ENCODE measurements around the gene PNMA8A. TPM values are rescaled to one million over a fixed set of nuclear protein-coding genes. Genes with fewer than 3 reads are reported as not detected.

Gene PNMA8A
- total and polyA plus RNA-seq, 2 of the 13 experiments (the other 11 are each of a cell fraction or from before 2014, with no cell fraction given): 0.13 to 0.51 TPM

DNA sequence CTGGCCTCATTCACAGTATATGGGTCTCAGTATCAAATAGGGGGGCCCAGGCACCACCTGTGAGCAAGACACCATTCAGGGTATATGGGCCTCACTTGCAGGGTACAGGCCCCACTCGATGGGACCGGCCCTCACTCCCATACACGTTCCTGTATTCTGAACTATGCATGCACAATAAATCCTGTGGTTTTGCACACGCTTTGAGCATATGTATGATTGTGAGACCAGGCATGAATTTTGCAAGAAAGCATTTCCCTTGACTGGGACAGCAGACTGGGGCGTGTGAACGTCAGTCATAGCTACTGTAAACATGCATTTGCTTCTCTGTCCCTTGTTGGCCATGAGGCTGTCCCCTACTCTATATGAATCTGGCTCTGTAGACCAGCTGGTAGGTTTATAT lies 24.9 kb upstream of the PNMA8A start:
- no peaks in the 10 kb centered on the region for H3K79me2 ChIP-seq (ENCODE audit: insufficient read depth, low read length)
- H3K27me3 ChIP-seq (ENCODE audit: control insufficient read depth in 1 of 2, insufficient read depth in 2 of 2, low read length in 2 of 2): peaks cover 3 to 21% of the 10 kb centered on the region in 2 experiments; a peak in 4 of 5 replicates
- POLR2A ChIA-PET: no interaction called here
- no peaks in the 10 kb centered on the region for H4K20me1 ChIP-seq (ENCODE audit: insufficient read depth, low read length)
- CTCF ChIA-PET (ENCODE audit: low intra/inter-chr PET ratio, low total read pairs): no interaction called here
- TF ChIP-seq, protein P1, sequence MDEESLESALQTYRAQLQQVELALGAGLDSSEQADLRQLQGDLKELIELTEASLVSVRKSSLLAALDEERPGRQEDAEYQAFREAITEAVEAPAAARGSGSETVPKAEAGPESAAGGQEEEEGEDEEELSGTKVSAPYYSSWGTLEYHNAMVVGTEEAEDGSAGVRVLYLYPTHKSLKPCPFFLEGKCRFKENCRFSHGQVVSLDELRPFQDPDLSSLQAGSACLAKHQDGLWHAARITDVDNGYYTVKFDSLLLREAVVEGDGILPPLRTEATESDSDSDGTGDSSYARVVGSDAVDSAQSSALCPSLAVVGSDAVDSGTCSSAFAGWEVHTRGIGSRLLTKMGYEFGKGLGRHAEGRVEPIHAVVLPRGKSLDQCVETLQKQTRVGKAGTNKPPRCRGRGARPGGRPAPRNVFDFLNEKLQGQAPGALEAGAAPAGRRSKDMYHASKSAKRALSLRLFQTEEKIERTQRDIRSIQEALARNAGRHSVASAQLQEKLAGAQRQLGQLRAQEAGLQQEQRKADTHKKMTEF (CRISPR knock-in tag; IDR thresholded peaks at IDR 0.05): no peak
- TF ChIP-seq POLR2AphosphoS5 (IDR thresholded peaks at IDR 0.05; ENCODE audit: low read depth, low read length) (no peak), MIER2 (CRISPR knock-in tag; IDR thresholded peaks at IDR 0.05) (no peak)
- in situ Hi-C loops (cut with HindIII; ENCODE audit: extremely low pct_ligation_motif_present, low pct_unique_long_range_greater_than_20kb) (no loop called here), intact Hi-C loops (cut with micrococcal nuclease; ENCODE audit: unreplicated experiment) (no loop called here)
- H3K4me1 ChIP-seq (ENCODE audit: insufficient read depth, low read length): peaks cover 15% of the 10 kb centered on the region
- 5% methylated on average over 6 of the region's 6 CpGs for WGBS (ENCODE audit: low lambda C conversion rate)
- H3K4me3 ChIP-seq (replicated peaks in 1 of 3; ENCODE audit: insufficient read depth in 1 of 3, low read depth in 2 of 3, low read length in 3 of 3): no peak overlapping the region
- BruUV-seq (replicated peaks): no TSS peak
- ATAC-seq (no peak), DNase-seq (ENCODE audit: low spot score) (no peak), FAIRE-seq (no peak)
- H3K36me3 ChIP-seq (replicated peaks in 1 of 2; ENCODE audit: control insufficient read depth in 1 of 2, insufficient read depth in 2 of 2, low read length in 2 of 2): no peaks in the 10 kb centered on the region
- H3K4me2 ChIP-seq (ENCODE audit: low read depth, low read length): no peak overlapping the region
- H3K27ac ChIP-seq (ENCODE audit: extremely low read length, insufficient read depth, low read length): no peak overlapping the region
- no peak overlapping the region for H3K9ac ChIP-seq (ENCODE audit: insufficient read depth, low read depth, low read length)
- no peaks in the 10 kb centered on the region for H3K9me3 ChIP-seq (ENCODE audit: low read length)
- no peak overlapping the region for H2AFZ ChIP-seq (ENCODE audit: low read length)

DNA sequence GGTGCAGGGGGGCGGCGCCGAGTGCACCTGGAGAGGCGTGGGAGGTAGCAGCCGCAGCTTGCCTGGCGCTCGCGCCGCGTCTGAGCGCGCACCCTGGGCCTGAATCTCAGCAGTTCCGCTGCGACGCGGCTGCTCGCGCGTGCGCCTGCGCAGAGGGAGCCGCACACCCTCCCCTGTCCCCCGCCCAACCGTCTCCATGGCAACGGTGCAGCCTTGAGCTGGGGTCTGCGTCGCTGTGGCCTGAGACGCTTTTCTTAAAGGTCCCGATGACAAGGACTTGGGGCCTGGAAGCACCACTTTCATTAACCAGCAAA lies 24.4 kb upstream of the PNMA8A start, which contains the start of gene PNMA8B:
Gene PNMA8B (minus strand): TSS at position 82 of the 314 bp plus-strand sequence. CDS start 402 bp downstream, outside the sequence.
- in situ Hi-C loops (cut with HindIII; ENCODE audit: extremely low pct_ligation_motif_present, low pct_unique_long_range_greater_than_20kb) (no loop called here), intact Hi-C loops (cut with micrococcal nuclease; ENCODE audit: unreplicated experiment) (no loop called here)
- 89% methylated on average over 14 of the region's 29 CpGs for WGBS (ENCODE audit: low lambda C conversion rate)
- H3K36me3 ChIP-seq (replicated peaks in 1 of 2; ENCODE audit: control insufficient read depth in 1 of 2, insufficient read depth in 2 of 2, low read length in 2 of 2): no peaks in the 10 kb centered on the region
- H3K4me1 ChIP-seq (ENCODE audit: insufficient read depth, low read length): peaks cover 11% of the 10 kb centered on the region
- no peak within 1 kb of the TSS for H2AFZ ChIP-seq (ENCODE audit: low read length)
- H3K27ac ChIP-seq (ENCODE audit: extremely low read length, insufficient read depth, low read length): no peak within 1 kb of the TSS
- CTCF ChIA-PET (ENCODE audit: low intra/inter-chr PET ratio, low total read pairs): no interaction called here
- POLR2A ChIA-PET: no interaction called here
- ATAC-seq: no peak
- H3K79me2 ChIP-seq (ENCODE audit: insufficient read depth, low read length): no peaks in the 10 kb centered on the region
- H3K4me3 ChIP-seq (replicated peaks in 1 of 3; ENCODE audit: insufficient read depth in 1 of 3, low read depth in 2 of 3, low read length in 3 of 3): no peak within 1 kb of the TSS
- H3K9me3 ChIP-seq (ENCODE audit: low read length): no peaks in the 10 kb centered on the region
- peaks cover 5 to 23% of the 10 kb centered on the region in 2 experiments; a peak in 4 of 5 replicates for H3K27me3 ChIP-seq (ENCODE audit: control insufficient read depth in 1 of 2, insufficient read depth in 2 of 2, low read length in 2 of 2)
- H3K9ac ChIP-seq (ENCODE audit: insufficient read depth, low read depth, low read length): no peak within 1 kb of the TSS
- H3K4me2 ChIP-seq (ENCODE audit: low read depth, low read length): no peak within 1 kb of the TSS
- no TSS peak for BruUV-seq (replicated peaks)
- no peak for DNase-seq (ENCODE audit: low spot score)
- FAIRE-seq: no peak
- H4K20me1 ChIP-seq (ENCODE audit: insufficient read depth, low read length): no peaks in the 10 kb centered on the region
- no peak for TF ChIP-seq HES4 (CRISPR knock-in tag; IDR thresholded peaks at IDR 0.05; ENCODE audit: borderline replicate concordance)
- no peak for TF ChIP-seq ZNF879 (CRISPR knock-in tag; IDR thresholded peaks at IDR 0.05)
- TF ChIP-seq, protein P2, sequence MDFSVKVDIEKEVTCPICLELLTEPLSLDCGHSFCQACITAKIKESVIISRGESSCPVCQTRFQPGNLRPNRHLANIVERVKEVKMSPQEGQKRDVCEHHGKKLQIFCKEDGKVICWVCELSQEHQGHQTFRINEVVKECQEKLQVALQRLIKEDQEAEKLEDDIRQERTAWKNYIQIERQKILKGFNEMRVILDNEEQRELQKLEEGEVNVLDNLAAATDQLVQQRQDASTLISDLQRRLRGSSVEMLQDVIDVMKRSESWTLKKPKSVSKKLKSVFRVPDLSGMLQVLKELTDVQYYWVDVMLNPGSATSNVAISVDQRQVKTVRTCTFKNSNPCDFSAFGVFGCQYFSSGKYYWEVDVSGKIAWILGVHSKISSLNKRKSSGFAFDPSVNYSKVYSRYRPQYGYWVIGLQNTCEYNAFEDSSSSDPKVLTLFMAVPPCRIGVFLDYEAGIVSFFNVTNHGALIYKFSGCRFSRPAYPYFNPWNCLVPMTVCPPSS (IDR thresholded peaks at IDR 0.05): no peak
- TF ChIP-seq DPF2 (CRISPR knock-in tag; IDR thresholded peaks at IDR 0.05; ENCODE audit: borderline replicate concordance, low read depth): no peak
- TF ChIP-seq ZSCAN30 (CRISPR knock-in tag; IDR thresholded peaks at IDR 0.05): no peak
- no peak for TF ChIP-seq ZSCAN12 (CRISPR knock-in tag; IDR thresholded peaks at IDR 0.05)
- no peak for TF ChIP-seq ZFYVE20 (CRISPR knock-in tag; IDR thresholded peaks at IDR 0.05; ENCODE audit: borderline replicate concordance, low read depth)
- no peak for TF ChIP-seq ELF1 (CRISPR knock-in tag; IDR thresholded peaks at IDR 0.05)
- TF ChIP-seq PLRG1 (conservative IDR thresholded peaks at IDR 0.05): no peak
- TF ChIP-seq, protein P3, sequence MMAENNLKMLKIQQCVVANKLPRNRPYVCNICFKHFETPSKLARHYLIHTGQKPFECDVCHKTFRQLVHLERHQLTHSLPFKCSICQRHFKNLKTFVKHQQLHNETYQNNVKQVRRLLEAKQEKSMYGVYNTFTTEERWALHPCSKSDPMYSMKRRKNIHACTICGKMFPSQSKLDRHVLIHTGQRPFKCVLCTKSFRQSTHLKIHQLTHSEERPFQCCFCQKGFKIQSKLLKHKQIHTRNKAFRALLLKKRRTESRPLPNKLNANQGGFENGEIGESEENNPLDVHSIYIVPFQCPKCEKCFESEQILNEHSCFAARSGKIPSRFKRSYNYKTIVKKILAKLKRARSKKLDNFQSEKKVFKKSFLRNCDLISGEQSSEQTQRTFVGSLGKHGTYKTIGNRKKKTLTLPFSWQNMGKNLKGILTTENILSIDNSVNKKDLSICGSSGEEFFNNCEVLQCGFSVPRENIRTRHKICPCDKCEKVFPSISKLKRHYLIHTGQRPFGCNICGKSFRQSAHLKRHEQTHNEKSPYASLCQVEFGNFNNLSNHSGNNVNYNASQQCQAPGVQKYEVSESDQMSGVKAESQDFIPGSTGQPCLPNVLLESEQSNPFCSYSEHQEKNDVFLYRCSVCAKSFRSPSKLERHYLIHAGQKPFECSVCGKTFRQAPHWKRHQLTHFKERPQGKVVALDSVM (CRISPR knock-in tag; IDR thresholded peaks at IDR 0.05): no peak
- TF ChIP-seq EP300 (IDR thresholded peaks at IDR 0.05; ENCODE audit: low read depth in 2 of 2, low read length in 2 of 2): no peak
- no peak for TF ChIP-seq EP300 (CRISPR knock-in tag; IDR thresholded peaks at IDR 0.05; ENCODE audit: borderline replicate concordance)
- TF ChIP-seq TAF1 (CRISPR knock-in tag; IDR thresholded peaks at IDR 0.05): no peak
- no peak for TF ChIP-seq BRD4 (CRISPR knock-in tag; IDR thresholded peaks at IDR 0.05)

Data from HepG2 (cell line).